ENCODE results near the gene NAV2. TPM values are rescaled to one million over a fixed set of nuclear protein-coding genes. Genes with fewer than 3 reads are reported as not detected.

Gene NAV2
- total and polyA plus RNA-seq, 7 donors: 1.2 to 62.6 (median 22.1) TPM

- Histone ChIP-seq H3K27ac (peak overlapping the region; percentile 44 to 82 (median 74)), H3K4me1 (peaks cover 0 to 87% (median 82%) of the 10 kb centered on the region in 4 donors), H3K27me3 (no peaks in the 10 kb centered on the region), H3K36me3 (peaks cover 0 to 27% (median 6%) of the 10 kb centered on the region in 4 donors), H3K4me3 (peak overlapping the region in 1 of 4 donors; percentile 14), H3K9me3 (no peaks in the 10 kb centered on the region)
- WGBS, 2 donors: 68 to 75% methylated on average over 7 of the region's 7 CpGs
- DNase-seq: no peak
- intact Hi-C loops (cut with DNase I): loop anchor here (1.0 kb wide), 1 partner anchor 179 kb away; no protein-coding TSS in a partner anchor
- TF ChIP-seq POLR2A (IDR thresholded peaks at IDR 0.05) (no peak), EP300 (IDR thresholded peaks at IDR 0.05) (no peak)
Measured at GRCh38 chr11:19931771-19932369, 219.2 kb downstream of the NAV2 start.

DNA sequence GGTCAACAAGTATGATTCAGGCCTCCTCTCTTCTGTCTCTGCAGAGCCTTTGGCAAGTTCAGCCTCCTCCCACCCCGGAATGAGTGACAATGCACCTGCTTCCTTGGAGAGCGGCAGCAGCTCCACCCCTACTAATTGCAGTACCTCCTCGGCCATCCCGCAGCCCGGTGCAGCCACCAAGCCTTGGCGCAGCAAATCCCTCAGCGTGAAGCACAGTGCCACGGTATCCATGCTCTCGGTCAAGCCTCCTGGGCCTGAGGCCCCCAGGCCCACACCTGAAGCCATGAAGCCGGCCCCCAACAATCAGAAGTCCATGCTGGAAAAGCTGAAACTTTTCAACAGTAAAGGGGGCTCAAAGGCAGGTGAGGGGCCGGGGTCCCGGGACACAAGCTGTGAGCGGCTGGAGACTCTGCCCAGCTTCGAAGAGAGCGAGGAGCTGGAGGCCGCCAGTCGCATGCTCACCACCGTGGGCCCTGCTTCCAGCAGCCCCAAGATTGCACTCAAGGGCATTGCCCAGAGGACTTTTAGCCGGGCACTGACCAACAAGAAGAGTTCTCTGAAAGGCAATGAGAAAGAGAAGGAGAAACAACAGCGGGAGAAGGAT lies 220.6 kb downstream of the NAV2 start:
- TF ChIP-seq, protein P1, sequence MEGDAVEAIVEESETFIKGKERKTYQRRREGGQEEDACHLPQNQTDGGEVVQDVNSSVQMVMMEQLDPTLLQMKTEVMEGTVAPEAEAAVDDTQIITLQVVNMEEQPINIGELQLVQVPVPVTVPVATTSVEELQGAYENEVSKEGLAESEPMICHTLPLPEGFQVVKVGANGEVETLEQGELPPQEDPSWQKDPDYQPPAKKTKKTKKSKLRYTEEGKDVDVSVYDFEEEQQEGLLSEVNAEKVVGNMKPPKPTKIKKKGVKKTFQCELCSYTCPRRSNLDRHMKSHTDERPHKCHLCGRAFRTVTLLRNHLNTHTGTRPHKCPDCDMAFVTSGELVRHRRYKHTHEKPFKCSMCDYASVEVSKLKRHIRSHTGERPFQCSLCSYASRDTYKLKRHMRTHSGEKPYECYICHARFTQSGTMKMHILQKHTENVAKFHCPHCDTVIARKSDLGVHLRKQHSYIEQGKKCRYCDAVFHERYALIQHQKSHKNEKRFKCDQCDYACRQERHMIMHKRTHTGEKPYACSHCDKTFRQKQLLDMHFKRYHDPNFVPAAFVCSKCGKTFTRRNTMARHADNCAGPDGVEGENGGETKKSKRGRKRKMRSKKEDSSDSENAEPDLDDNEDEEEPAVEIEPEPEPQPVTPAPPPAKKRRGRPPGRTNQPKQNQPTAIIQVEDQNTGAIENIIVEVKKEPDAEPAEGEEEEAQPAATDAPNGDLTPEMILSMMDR (IDR thresholded peaks at IDR 0.05): no peak
- TF ChIP-seq POLR2A (IDR thresholded peaks at IDR 0.05): no peak
- no peak for TF ChIP-seq EP300 (IDR thresholded peaks at IDR 0.05)
- TF ChIP-seq POLR2AphosphoS5 (IDR thresholded peaks at IDR 0.05): no peak
- peaks cover 0 to 78% (median 71%) of the 10 kb centered on the region in 4 donors for H3K4me1 ChIP-seq
- H3K4me3 ChIP-seq: no peak overlapping the region
- H3K27me3 ChIP-seq: no peaks in the 10 kb centered on the region
- no peaks in the 10 kb centered on the region for H3K9me3 ChIP-seq
- 84 to 91% methylated on average over 20 of the region's 20 CpGs for WGBS, 2 donors
- H3K27ac ChIP-seq: peak overlapping the region in 3 of 4 donors; percentile 15 to 82 (median 73)
- peaks cover 0 to 27% (median 6%) of the 10 kb centered on the region in 4 donors for H3K36me3 ChIP-seq
- intact Hi-C loops (cut with DNase I): no loop called here
- no peak for DNase-seq

DNA sequence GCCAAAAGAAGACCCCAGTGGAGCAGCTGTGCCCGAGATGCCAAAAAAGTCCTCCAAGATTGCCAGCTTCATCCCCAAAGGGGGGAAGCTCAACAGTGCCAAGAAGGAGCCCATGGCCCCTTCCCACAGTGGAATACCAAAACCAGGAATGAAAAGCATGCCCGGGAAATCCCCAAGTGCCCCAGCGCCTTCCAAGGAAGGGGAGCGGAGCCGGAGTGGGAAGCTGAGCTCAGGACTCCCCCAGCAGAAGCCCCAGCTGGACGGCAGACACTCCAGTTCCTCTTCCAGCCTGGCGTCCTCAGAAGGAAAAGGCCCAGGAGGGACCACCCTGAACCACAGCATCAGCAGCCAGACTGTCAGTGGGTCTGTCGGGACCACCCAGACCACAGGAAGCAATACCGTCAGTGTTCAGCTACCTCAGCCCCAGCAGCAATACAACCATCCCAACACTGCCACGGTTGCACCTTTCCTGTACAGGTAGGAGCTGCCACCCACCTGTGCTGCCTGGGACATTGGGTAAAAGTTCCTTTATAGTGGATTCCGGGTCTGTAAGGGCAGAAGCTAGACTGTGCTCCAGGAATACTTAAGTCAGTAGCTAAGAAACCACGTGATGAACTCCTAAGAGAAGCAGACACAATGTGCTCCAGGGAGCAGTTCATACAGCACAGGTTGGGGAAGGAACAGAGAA lies 221.3 kb downstream of the NAV2 start:
- Histone ChIP-seq H3K36me3 (peaks cover 0 to 27% (median 6%) of the 10 kb centered on the region in 4 donors), H3K4me1 (peaks cover 0 to 78% (median 67%) of the 10 kb centered on the region in 4 donors), H3K27ac (peak overlapping the region in 3 of 4 donors; percentile 15 to 82 (median 73)), H3K9me3 (no peaks in the 10 kb centered on the region), H3K27me3 (no peaks in the 10 kb centered on the region), H3K4me3 (no peak overlapping the region)
- intact Hi-C loops (cut with DNase I): no loop called here
- TF ChIP-seq POLR2AphosphoS5 (IDR thresholded peaks at IDR 0.05): no peak
- no peak for TF ChIP-seq POLR2A (IDR thresholded peaks at IDR 0.05)
- no peak for TF ChIP-seq EP300 (IDR thresholded peaks at IDR 0.05)
- TF ChIP-seq, protein P1 (IDR thresholded peaks at IDR 0.05): no peak
- WGBS, 2 donors: 82 to 91% methylated on average over 12 of the region's 12 CpGs
- no peak for DNase-seq

DNA sequence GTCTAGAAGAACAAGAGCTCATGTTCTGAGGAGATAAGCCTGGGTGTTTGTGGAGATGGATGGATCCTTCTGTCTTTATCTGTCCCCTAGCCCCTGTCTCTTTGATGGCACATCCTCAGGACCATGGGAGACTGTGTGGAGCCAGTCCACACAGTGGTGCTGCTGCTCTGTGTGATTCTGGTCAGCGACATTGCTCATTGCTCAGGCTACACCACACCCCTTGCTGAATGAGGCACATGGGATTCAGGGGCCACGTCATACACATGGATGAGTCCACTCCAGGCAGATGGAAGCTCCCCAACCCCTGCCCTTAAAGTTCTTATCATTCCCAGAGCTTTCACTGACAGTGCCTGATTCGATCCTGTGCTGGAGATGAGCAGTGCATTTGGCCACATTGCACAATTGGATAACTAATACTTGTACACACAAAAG lies 222.2 kb downstream of the NAV2 start:
- peaks cover 0 to 78% (median 58%) of the 10 kb centered on the region in 4 donors for H3K4me1 ChIP-seq
- no peaks in the 10 kb centered on the region for H3K9me3 ChIP-seq
- WGBS, 2 donors: 80 to 89% methylated on average over 3 of the region's 3 CpGs
- peak overlapping the region in 3 of 4 donors; percentile 15 to 82 (median 73) for H3K27ac ChIP-seq
- TF ChIP-seq, protein P1 (IDR thresholded peaks at IDR 0.05): no peak
- TF ChIP-seq EP300 (IDR thresholded peaks at IDR 0.05) (no peak), POLR2AphosphoS5 (IDR thresholded peaks at IDR 0.05) (no peak), POLR2A (IDR thresholded peaks at IDR 0.05) (no peak)
- intact Hi-C loops (cut with DNase I): no loop called here
- H3K4me3 ChIP-seq: no peak overlapping the region
- no peaks in the 10 kb centered on the region for H3K27me3 ChIP-seq
- DNase-seq: no peak
- peaks cover 0 to 30% (median 6%) of the 10 kb centered on the region in 4 donors for H3K36me3 ChIP-seq

DNA sequence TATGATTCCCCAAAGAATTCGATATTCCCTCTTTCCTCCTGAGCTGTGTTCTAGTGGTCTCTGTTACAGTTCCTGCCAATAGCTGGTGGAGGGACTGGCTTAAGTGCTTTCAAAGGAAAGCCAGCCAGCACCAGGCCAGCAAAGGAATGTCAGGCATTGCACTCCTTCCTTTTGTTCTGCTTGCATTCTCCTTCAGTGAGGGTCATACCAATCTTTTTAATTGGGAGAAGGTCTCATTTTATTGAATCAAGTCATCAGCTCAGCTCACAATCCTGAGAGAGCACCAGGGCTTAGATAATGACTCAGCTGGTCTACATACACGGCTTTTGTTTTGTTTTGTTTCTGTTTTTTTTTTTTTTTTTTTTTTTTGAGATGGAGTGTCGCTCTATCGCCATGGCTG lies 222.9 kb downstream of the NAV2 start:
- Histone ChIP-seq H3K9me3 (no peaks in the 10 kb centered on the region), H3K4me1 (peaks cover 0 to 72% (median 51%) of the 10 kb centered on the region in 4 donors), H3K36me3 (peaks cover 0 to 37% (median 7%) of the 10 kb centered on the region in 4 donors), H3K27ac (peak overlapping the region in 3 of 4 donors; percentile 15 to 82 (median 73)), H3K4me3 (no peak overlapping the region), H3K27me3 (no peaks in the 10 kb centered on the region)
- no peak for DNase-seq
- WGBS, 2 donors: 73 to 78% methylated on average over 4 of the region's 4 CpGs
- intact Hi-C loops (cut with DNase I): no loop called here
- TF ChIP-seq POLR2AphosphoS5 (IDR thresholded peaks at IDR 0.05) (no peak), POLR2A (IDR thresholded peaks at IDR 0.05) (no peak), EP300 (IDR thresholded peaks at IDR 0.05) (no peak)
- TF ChIP-seq, protein P1 (IDR thresholded peaks at IDR 0.05): no peak
